CD4-positive, alpha-beta T cell treated with Interleukin-10 for 1 hour (primary cell): ENCODE results near the gene JRKL.
"Not testable (repeated sequence)": the region's sequence is repeated elsewhere in the genome, so short reads cannot be mapped to it uniquely, and the experiment has no call there.

Source experiments
- DNase-seq: peaks from one replicate; pipeline ENCODE4 v3.0.0-alpha.2; 2020

Gene JRKL

DNA sequence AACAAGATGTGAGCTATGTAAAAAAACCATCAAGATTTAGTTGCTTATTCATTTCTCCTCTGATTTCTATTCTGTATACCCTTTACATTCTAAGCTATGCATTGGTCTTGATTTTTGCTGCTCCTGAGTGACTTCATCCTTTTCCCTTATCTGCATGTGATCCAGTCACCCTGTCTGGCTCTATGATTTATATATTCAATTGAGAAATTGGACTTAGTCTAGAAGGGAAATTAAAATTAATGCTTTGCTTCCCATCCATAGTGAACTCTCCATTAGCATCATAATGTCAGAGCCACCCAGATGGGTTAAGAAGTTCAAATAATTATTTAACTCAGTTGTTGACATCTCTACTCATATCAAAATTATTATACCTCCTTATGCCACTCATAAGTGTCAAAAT, 5.0 kb downstream of the JRKL start:
- DNase-seq = no peak

DNA sequence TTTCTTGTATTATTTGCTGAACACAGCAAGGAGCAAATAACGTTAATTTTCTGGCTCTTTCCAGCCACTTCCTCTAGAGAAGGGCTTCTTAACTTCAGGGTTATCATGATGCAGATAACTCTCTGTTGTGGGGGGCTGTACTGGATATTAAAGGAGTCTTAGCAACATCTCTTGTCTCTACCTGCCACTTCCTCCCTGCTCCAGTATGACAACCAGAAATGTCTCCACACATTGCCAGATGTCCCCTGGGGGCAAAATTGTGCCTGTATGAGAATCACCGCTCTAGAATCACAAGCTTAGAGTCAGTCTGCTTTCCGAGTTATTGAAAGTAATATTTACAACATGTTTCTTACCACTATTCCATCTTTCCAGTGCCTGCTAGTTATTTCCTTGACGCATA, 6.8 kb downstream of the JRKL start:
- no peak for DNase-seq

DNA sequence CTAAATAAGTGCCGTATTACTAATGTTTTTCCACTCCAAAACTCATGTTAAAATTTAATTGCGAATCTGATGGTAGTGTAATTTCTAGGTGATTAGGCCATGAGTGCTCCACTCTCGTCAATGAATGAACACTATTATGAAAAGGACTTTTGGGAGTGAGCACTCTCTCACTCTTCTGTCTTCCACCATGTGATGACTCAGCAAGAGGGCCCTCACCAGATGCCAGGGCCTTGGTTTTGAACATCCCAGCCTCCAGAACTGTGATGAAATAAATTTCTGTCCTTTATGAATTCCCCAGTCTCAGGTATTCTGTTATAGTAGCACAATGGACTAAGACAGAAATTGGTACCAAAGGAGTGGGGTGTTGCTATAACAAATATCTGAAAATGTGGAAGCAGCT, 8.1 kb downstream of the JRKL start:
- no peak for DNase-seq

DNA sequence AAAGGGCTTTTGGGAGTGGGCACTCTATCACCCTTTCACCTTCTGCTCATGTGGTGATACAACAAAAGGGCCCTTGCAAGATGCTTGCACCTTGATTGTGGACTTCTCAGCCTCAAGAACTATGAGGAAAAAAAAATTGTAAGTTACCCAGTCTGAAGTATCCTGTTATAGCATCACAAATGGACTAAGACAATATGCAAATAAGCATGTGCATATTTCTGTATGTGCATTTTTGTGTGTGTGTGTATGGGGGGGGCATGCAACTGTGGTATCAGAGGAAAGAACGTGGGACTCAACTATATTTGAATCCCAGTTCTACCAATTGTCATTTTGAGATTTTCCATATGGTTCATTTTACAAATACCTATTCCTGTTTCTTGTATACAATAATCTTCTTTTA, 10.9 kb downstream of the JRKL start:
- DNase-seq = no peak

DNA sequence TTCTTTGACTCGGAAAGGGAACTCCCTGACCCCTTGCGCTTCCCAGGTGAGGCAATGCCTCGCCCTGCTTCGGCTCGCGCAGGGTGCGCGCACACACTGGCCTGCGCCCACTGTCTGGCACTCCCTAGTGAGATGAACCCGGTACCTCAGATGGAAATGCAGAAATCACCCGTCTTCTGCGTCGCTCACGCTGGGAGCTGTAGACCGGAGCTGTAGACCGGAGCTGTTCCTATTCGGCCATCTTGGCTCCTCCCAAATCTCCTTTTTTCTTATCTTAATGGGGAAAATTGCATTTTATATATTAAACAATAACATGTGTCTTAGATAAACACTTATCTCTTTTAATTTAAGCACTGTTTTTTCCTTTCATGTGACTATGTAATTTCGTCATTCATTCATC, 21.6 kb downstream of the JRKL start:
- not testable (repeated sequence) for DNase-seq

DNA sequence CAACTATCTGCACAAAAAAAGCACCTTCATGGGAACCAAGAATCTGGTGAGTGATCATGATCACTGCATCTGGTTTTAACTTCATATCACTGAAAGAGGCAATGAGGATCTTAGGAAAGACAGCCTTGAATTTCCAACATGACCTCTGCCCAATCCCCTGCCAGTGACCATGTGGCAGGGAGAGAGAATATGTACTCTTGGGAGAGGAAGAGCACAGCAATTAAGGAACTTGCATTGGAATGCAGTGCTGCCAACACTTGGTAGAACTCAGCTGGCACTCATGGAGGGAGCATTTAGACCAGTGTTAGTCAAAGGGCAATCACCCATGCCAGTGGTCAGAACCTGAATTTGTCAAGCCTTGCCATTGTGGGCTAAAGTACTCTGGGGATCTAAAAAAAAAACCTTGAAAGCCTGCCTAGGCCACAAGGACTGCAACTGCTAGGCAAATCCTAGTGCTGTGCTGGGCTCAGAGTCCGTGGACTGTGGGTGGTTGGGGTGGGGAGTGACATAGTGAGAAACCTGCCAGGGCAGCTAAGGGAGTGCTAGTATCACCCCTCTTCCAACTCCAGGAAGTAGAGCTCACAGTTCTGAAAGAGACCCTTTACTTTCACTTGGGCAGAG, 23.1 kb downstream of the JRKL start:
- no peak for DNase-seq

DNA sequence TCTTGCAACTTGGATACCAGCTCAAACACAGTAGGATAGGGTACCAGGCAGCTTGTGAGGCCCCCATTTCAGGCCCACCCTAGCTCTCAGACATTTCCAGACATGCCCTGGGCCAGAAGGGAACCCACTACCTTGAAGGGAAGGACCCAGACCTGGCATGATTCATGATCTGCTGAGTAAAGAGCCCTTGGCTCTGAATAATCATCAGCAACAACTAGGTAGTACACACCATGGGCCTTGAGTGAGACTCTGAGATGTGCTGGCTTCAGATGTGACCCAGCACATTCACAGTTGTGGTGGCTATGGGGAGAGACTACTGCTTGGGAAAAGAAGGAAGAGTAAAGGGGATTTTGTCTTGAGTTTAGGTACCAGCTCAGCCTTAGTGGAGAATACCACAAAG, 23.6 kb downstream of the JRKL start:
- no peak for DNase-seq

DNA sequence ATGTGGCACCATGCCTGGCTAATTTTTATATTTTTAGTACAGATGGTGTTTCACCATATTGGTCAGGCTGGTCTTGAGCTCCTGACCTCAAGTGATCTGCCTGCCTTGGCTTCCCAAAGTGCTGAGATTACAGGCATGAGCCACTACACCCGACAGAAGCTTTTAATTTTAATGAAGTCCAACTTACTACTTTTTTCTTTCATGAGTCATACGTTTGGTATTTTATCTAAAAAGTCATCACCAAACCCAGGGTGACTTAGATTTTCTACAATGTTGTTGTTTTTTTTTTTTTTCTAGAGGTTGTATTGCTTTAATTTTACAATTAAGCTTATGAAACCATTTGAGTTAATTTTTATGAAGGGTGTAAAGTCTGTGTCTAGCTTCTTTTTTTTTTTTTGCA, 34.9 kb downstream of the JRKL start:
- no peak for DNase-seq

DNA sequence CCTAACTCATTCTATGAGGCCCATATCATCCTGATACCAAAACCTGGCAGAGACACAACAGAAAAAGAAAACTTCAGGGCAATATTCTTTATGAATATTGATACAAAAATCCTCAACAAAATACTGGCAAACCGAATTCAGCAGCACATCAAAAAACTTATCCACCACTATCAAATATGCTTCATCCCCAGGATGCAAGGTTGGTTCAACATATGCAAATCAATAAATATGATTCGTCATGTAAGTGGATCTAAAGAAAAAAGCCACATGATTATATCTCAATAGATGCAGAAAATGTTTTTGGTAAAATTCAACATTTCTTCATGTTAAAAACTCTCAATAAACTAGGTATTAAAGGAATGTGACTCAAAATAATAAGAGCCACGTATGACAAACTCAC, 40.9 kb downstream of the JRKL start:
- no peak for DNase-seq

DNA sequence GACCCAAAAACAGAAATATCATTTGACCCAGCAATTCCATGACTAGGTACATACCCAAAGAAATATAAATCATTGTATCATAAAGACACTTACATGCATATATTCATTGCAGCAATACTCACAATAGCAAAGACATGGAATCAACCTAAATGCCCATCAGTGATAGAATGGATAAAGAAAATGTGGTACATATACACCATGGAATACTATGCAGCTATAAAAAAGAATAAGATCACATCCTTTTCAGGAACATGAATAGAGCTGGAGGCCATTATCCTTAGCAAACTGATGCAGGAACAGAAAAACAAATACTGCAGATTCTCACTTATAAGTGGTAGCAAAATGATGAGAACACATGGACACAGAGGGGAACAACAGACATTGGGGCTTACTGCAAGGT, 42.8 kb downstream of the JRKL start:
- DNase-seq = not testable (repeated sequence)
